ENCODE data around the gene ARHGAP10. TPM values are rescaled to one million over a fixed set of nuclear protein-coding genes. Genes with fewer than 3 reads are reported as not detected.
A peak's percentile ranks its signal among the peaks of the same experiment; 100 is the strongest.

The ARHGAP10 gene
- total RNA-seq, 6 experiments from 2014 or later: 5.5 to 13.3 (median 10.4) TPM

DNA sequence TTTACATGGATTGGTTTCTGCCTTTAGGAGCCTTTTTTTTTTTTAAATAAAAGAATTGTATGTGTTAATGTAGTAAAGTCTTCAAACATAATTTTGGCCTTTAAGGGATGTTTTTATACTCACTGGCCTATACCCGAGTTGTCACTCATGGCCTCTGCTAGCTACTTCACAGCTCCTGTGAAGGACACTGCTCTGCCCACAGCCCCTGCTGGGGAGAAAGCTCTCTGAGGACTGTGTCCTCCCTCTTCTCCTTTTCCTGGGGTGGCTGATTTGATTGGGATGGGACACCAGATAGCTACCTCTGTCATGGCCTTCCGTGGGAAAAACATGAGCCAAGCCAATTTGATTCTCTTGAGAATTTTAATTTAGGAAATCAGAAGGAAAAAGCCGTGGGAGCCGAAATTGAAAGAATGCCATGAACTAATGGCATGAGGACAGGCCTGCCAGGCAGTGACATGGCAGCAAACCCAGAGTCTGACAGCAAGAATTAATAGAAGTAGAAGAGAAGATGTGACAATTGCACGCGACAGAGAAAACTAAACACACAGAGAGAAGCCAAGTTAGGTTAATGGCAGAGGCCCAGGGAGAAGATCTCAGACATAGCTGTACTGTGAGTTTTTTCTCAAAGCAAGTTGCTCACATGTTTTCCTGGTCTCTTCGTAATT is 81.4 kb downstream of the ARHGAP10 start:
- 65% methylated on average over 7 of the region's 7 CpGs for WGBS (ENCODE audit: insufficient coverage, low coverage, low lambda C conversion rate, missing lambda C conversion rate)
- no peak overlapping the region for H3K27ac ChIP-seq

DNA sequence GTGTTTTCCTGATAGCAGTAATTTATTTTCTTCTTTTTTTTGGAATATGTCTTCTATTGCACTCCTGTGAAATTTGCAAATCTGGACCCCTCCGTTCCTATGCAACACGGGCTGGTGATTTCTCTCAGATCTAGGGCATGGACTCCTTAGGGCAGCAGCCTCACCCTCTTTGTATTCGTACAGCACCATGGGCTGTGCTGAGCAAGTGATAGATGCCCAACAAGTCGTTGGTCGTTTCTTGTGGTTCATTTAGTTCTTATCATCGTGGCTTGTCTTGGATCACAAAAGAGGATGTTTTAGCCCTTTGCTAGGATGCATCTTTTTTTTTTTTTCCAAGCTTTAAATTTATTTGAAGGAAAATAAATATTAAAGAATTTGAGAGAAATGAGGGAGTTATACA is 82.1 kb downstream of the ARHGAP10 start:
- H3K27me3 ChIP-seq: no peaks in the 10 kb centered on the region
- no peak overlapping the region for H3K4me3 ChIP-seq
- WGBS (ENCODE audit: insufficient coverage, low coverage, low lambda C conversion rate, missing lambda C conversion rate): 43% methylated on average over 5 of the region's 6 CpGs
- ATAC-seq: no peak
- DNase-seq: no peak
- TF ChIP-seq POLR2A (IDR thresholded peaks at IDR 0.05): no peak
- TF ChIP-seq, protein P1, sequence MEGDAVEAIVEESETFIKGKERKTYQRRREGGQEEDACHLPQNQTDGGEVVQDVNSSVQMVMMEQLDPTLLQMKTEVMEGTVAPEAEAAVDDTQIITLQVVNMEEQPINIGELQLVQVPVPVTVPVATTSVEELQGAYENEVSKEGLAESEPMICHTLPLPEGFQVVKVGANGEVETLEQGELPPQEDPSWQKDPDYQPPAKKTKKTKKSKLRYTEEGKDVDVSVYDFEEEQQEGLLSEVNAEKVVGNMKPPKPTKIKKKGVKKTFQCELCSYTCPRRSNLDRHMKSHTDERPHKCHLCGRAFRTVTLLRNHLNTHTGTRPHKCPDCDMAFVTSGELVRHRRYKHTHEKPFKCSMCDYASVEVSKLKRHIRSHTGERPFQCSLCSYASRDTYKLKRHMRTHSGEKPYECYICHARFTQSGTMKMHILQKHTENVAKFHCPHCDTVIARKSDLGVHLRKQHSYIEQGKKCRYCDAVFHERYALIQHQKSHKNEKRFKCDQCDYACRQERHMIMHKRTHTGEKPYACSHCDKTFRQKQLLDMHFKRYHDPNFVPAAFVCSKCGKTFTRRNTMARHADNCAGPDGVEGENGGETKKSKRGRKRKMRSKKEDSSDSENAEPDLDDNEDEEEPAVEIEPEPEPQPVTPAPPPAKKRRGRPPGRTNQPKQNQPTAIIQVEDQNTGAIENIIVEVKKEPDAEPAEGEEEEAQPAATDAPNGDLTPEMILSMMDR (IDR thresholded peaks at IDR 0.05): no peak
- no peaks in the 10 kb centered on the region for H3K4me1 ChIP-seq
- no peaks in the 10 kb centered on the region for H3K36me3 ChIP-seq
- H3K27ac ChIP-seq: no peak overlapping the region
- intact Hi-C loops (cut with DNase I): no loop called here
- no peaks in the 10 kb centered on the region for H3K9me3 ChIP-seq

More for the DNA sequence above, 81.4 kb downstream of the ARHGAP10 start:
- intact Hi-C loops (cut with DNase I): no loop called here
- H3K4me1 ChIP-seq: no peaks in the 10 kb centered on the region
- H3K4me3 ChIP-seq: no peak overlapping the region
- TF ChIP-seq POLR2A (IDR thresholded peaks at IDR 0.05): no peak
- TF ChIP-seq, protein P1 (IDR thresholded peaks at IDR 0.05): no peak
- H3K27me3 ChIP-seq: no peaks in the 10 kb centered on the region
- no peaks in the 10 kb centered on the region for H3K9me3 ChIP-seq
- no peaks in the 10 kb centered on the region for H3K36me3 ChIP-seq
- DNase-seq: no peak
- no peak for ATAC-seq

DNA sequence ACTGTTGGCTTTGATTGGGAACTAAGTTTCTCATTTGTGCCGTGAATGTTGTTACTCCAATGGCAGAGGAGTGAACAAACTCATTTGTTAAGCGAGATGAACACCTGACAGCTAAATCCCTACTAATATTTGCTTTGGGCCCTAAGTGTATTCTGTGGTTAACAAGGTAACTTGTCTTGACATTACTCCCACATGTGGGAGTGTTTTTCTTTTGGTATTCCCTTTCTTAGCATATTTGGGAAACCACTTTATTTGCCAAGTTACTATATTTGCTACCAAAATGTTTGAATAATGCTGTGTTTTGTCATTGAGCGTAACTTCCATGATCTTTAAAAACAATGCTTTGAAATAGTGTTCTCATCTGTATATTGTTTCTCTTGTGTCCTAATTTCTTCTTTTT is 82.5 kb downstream of the ARHGAP10 start:
- 79% methylated on average over 2 of the region's 3 CpGs for WGBS (ENCODE audit: insufficient coverage, low coverage, low lambda C conversion rate, missing lambda C conversion rate)
- Histone ChIP-seq H3K4me3 (no peak overlapping the region), H3K27ac (no peak overlapping the region), H3K4me1 (no peaks in the 10 kb centered on the region), H3K27me3 (no peaks in the 10 kb centered on the region), H3K36me3 (no peaks in the 10 kb centered on the region), H3K9me3 (no peaks in the 10 kb centered on the region)
- no peak for TF ChIP-seq POLR2A (IDR thresholded peaks at IDR 0.05)
- TF ChIP-seq, protein P1 (IDR thresholded peaks at IDR 0.05): no peak
- no peak for ATAC-seq
- no peak for DNase-seq
- intact Hi-C loops (cut with DNase I): no loop called here

DNA sequence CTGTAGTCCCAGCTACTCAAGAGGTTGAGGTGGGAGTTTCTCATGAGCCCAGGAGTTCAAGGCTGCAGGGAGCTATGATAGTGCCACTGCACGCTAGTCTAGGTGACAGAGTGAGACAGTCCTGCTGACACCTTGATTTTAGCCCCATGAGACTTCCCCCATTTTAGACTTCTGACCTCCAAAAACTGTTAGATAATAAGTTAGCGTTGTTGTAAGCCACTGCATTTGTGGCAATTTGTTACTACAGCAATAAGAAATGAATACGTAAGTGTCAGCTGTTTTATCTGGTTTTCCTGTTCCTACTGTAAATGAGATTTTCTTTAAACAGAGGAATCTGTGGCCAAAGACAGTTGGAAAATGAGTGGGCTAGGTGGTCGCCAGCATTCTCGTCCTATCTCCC is 83.9 kb downstream of the ARHGAP10 start:
- DNase-seq (no peak), ATAC-seq (peak in 2 of 4 donors; percentile 19 to 45)
- WGBS (ENCODE audit: insufficient coverage, low coverage, low lambda C conversion rate, missing lambda C conversion rate): 53% methylated on average over 3 of the region's 5 CpGs
- no peak overlapping the region for H3K27ac ChIP-seq
- no peak overlapping the region for H3K4me3 ChIP-seq
- no peaks in the 10 kb centered on the region for H3K36me3 ChIP-seq
- intact Hi-C loops (cut with DNase I): no loop called here
- no peaks in the 10 kb centered on the region for H3K4me1 ChIP-seq
- H3K9me3 ChIP-seq: no peaks in the 10 kb centered on the region
- H3K27me3 ChIP-seq: no peaks in the 10 kb centered on the region
- no peak for TF ChIP-seq POLR2A (IDR thresholded peaks at IDR 0.05)
- TF ChIP-seq, protein P1 (IDR thresholded peaks at IDR 0.05): no peak

Data from right lobe of liver (tissue), 6 donors.